Mesodermal cell (in vitro differentiated cells): ENCODE measurements around the gene LGALS8.
A peak's percentile ranks its signal among the peaks of the same experiment; 100 is the strongest.

ENCODE experiments used
- H3K27ac ChIP-seq: 2 replicates; pipeline ENCODE4 v1.7.0; 2013; ENCODE audit warnings: mild to moderate bottlenecking, low read depth, low read length, moderate library complexity; ENCODE audit not compliant: severe bottlenecking
- H3K36me3 ChIP-seq: 2 replicates; pipeline ENCODE4 v1.7.1; 2013; ENCODE audit warnings: mild to moderate bottlenecking, low read length, moderate library complexity; ENCODE audit not compliant: control insufficient read depth, insufficient read depth
- H3K4me1 ChIP-seq: one replicate; pipeline ENCODE4 v1.7.1; 2013; ENCODE audit warnings: mild to moderate bottlenecking, low read length; ENCODE audit not compliant: insufficient read depth, control insufficient read depth, poor library complexity, severe bottlenecking
- H3K4me3 ChIP-seq: 2 replicates; pipeline ENCODE4 v1.7.0; 2013; ENCODE audit warnings: low read length, control low read depth, mild to moderate bottlenecking; ENCODE audit not compliant: insufficient read depth, poor library complexity, severe bottlenecking; ENCODE audit errors: extremely low read depth
- H3K9me3 ChIP-seq: 2 replicates; pipeline ENCODE4 v1.7.1; 2013; ENCODE audit warnings: mild to moderate bottlenecking, low read length, moderate library complexity; ENCODE audit not compliant: control insufficient read depth
- WGBS, 2 experiments: methylation state at CpG; one replicate each; pipeline ENCODE4 v1.1.5; 2013; ENCODE audit warnings: missing lambda C conversion rate in 2 of 2; ENCODE audit not compliant: insufficient coverage in 2 of 2; 5-methylcytosine and 5-hydroxymethylcytosine counted together

LGALS8 gene

GRCh38 chr1:236524895-236525184 lies 1.1 kb downstream of the LGALS8 start:
- WGBS, 2 experiments: 80 to 83% methylated on average over 1 of the region's 3 CpGs
- H3K4me3 ChIP-seq: peak overlapping the region; percentile 73

GRCh38 chr1:236526079-236526478 lies 2.3 kb downstream of the LGALS8 start:
- WGBS, 2 experiments: 63% methylated on average over 2 of the region's 3 CpGs; no CpG with 5 or more reads in 1 of the 2 experiments

More at GRCh38 chr1:236524895-236525184, 1.1 kb downstream of the LGALS8 start:
- peaks cover 4% of the 10 kb centered on the region for H3K4me1 ChIP-seq
- no peak overlapping the region for H3K27ac ChIP-seq
- H3K9me3 ChIP-seq: no peaks in the 10 kb centered on the region
- H3K36me3 ChIP-seq: peaks cover 11% of the 10 kb centered on the region

GRCh38 chr1:236530286-236530685 lies 6.5 kb downstream of the LGALS8 start:
- H3K36me3 ChIP-seq: peaks cover 13% of the 10 kb centered on the region
- no peaks in the 10 kb centered on the region for H3K9me3 ChIP-seq
- H3K4me3 ChIP-seq: no peak overlapping the region
- peaks cover 15% of the 10 kb centered on the region for H3K4me1 ChIP-seq
- H3K27ac ChIP-seq: no peak overlapping the region
- 100% methylated on average over 1 of the region's 1 CpG; no CpG with 5 or more reads in 1 of the 2 experiments for WGBS, 2 experiments

More at GRCh38 chr1:236526079-236526478, 2.3 kb downstream of the LGALS8 start:
- no peak overlapping the region for H3K4me3 ChIP-seq
- peaks cover 11% of the 10 kb centered on the region for H3K36me3 ChIP-seq
- peaks cover 4% of the 10 kb centered on the region for H3K4me1 ChIP-seq
- H3K27ac ChIP-seq: no peak overlapping the region
- no peaks in the 10 kb centered on the region for H3K9me3 ChIP-seq

GRCh38 chr1:236530959-236531358 lies 7.2 kb downstream of the LGALS8 start:
- H3K9me3 ChIP-seq: no peaks in the 10 kb centered on the region
- no peak overlapping the region for H3K27ac ChIP-seq
- 100% methylated on average over 2 to 3 of the region's 5 CpGs for WGBS, 2 experiments
- no peak overlapping the region for H3K4me3 ChIP-seq
- H3K36me3 ChIP-seq: peaks cover 13% of the 10 kb centered on the region
- H3K4me1 ChIP-seq: peaks cover 15% of the 10 kb centered on the region

GRCh38 chr1:236532850-236533249 lies 9.1 kb downstream of the LGALS8 start:
- H3K4me1 ChIP-seq: peaks cover 10% of the 10 kb centered on the region
- H3K36me3 ChIP-seq: peaks cover 2% of the 10 kb centered on the region
- no peak overlapping the region for H3K27ac ChIP-seq
- no peaks in the 10 kb centered on the region for H3K9me3 ChIP-seq
- 95 to 97% methylated on average over 4 of the region's 4 CpGs for WGBS, 2 experiments
- no peak overlapping the region for H3K4me3 ChIP-seq

- Histone ChIP-seq H3K4me3 (no peak overlapping the region), H3K27ac (no peak overlapping the region), H3K36me3 (peaks cover 14% of the 10 kb centered on the region), H3K4me1 (peaks cover 10% of the 10 kb centered on the region), H3K9me3 (no peaks in the 10 kb centered on the region)
- 76 to 82% methylated on average over 3 of the region's 4 CpGs for WGBS, 2 experiments
Measured at GRCh38 chr1:236534151-236534651, 10.4 kb downstream of the LGALS8 start.

GRCh38 chr1:236535190-236535589 lies 11.4 kb downstream of the LGALS8 start:
- no peak overlapping the region for H3K27ac ChIP-seq
- H3K36me3 ChIP-seq: peaks cover 21% of the 10 kb centered on the region
- no CpG with 5 or more reads among the region's 1 CpG for WGBS, 2 experiments
- H3K4me1 ChIP-seq: peaks cover 10% of the 10 kb centered on the region
- H3K4me3 ChIP-seq: no peak overlapping the region
- no peaks in the 10 kb centered on the region for H3K9me3 ChIP-seq

- Histone ChIP-seq H3K9me3 (no peaks in the 10 kb centered on the region), H3K36me3 (peaks cover 24% of the 10 kb centered on the region), H3K4me3 (no peak overlapping the region), H3K4me1 (peaks cover 10% of the 10 kb centered on the region), H3K27ac (no peak overlapping the region)
- 85 to 96% methylated on average over 4 to 6 of the region's 6 CpGs for WGBS, 2 experiments
Measured at GRCh38 chr1:236535662-236536161, 11.9 kb downstream of the LGALS8 start.

- Histone ChIP-seq H3K36me3 (peaks cover 29% of the 10 kb centered on the region), H3K4me3 (no peak overlapping the region), H3K27ac (no peak overlapping the region), H3K9me3 (no peaks in the 10 kb centered on the region), H3K4me1 (peaks cover 10% of the 10 kb centered on the region)
- 84 to 86% methylated on average over 4 to 5 of the region's 5 CpGs for WGBS, 2 experiments
Measured at GRCh38 chr1:236536540-236536939, 12.8 kb downstream of the LGALS8 start.

- no peak overlapping the region for H3K4me3 ChIP-seq
- WGBS, 2 experiments: 80 to 100% methylated on average over 1 to 2 of the region's 4 CpGs
- H3K27ac ChIP-seq: no peak overlapping the region
- H3K36me3 ChIP-seq: peaks cover 71% of the 10 kb centered on the region
- no peaks in the 10 kb centered on the region for H3K4me1 ChIP-seq
- no peaks in the 10 kb centered on the region for H3K9me3 ChIP-seq
Measured at GRCh38 chr1:236540813-236541465, 17.2 kb downstream of the LGALS8 start.

GRCh38 chr1:236541710-236542109 lies 17.9 kb downstream of the LGALS8 start:
- Histone ChIP-seq H3K4me3 (no peak overlapping the region), H3K36me3 (peaks cover 79% of the 10 kb centered on the region), H3K27ac (no peak overlapping the region), H3K9me3 (no peaks in the 10 kb centered on the region), H3K4me1 (no peaks in the 10 kb centered on the region)
- 93 to 100% methylated on average over 3 to 4 of the region's 4 CpGs for WGBS, 2 experiments
